ENCODE measurements around the gene PNMA1.

- TF ChIP-seq CTCF (IDR thresholded peaks at IDR 0.05), result no peak
- TF ChIP-seq POLR2A (IDR thresholded peaks at IDR 0.05), result no peak
Measured at GRCh38 chr14:73736842-73737241, 22.7 kb upstream of the PNMA1 start.
